H1 (cell line): ENCODE data around the gene PMS1. TPM values are rescaled to one million over a fixed set of nuclear protein-coding genes. Genes with fewer than 3 reads are reported as not detected.

Experiments
- CTCF ChIA-PET: fragments of 300-600 bp; sonication (Branson Sonifier 250); formaldehyde crosslinking; loops from one replicate; lab custom pipeline; 2021; ENCODE audit not compliant: partially characterized antibody; lab: Charles Lee
- POLR2A ChIA-PET: fragments of 300-600 bp; sonication (Branson Sonifier 250); formaldehyde crosslinking; loops from one replicate; lab custom pipeline; 2021; ENCODE audit warnings: inconsistent platforms; ENCODE audit not compliant: partially characterized antibody; lab: Charles Lee
- DNase-seq, 2 experiments: peaks; one replicate each; pipeline versions ENCODE4 v3.0.0 to v3.0.0-alpha.2; 2010 to 2022; ENCODE audit warnings: low spot score in 2 of 2, low read depth in 1 of 2, mixed read lengths in 1 of 2
- FAIRE-seq: peaks from 2 replicates; lab custom pipeline; 2011; peaks lifted over from hg19 to GRCh38; lab: Jason Lieb, UNC
- H2AFZ ChIP-seq: 2 replicates; pipeline ENCODE4 v1.8.1; 2012; ENCODE audit warnings: low read length, inconsistent platforms
- H2AK5ac ChIP-seq: 2 replicates; pipeline ENCODE4 v1.6.1; 2013; ENCODE audit warnings: low read depth, low read length
- H2BK120ac ChIP-seq: replicated peaks from 2 replicates; pipeline ENCODE3; 2013; ENCODE audit warnings: low read depth, low read length, inconsistent platforms
- H2BK12ac ChIP-seq: 2 replicates; pipeline ENCODE4 v1.6.1; 2013; ENCODE audit warnings: low read depth, low read length
- H2BK15ac ChIP-seq: 2 replicates; pipeline ENCODE4 v1.6.1; 2013; ENCODE audit warnings: low read length
- H2BK20ac ChIP-seq: 2 replicates; pipeline ENCODE4 v1.6.1; 2013; ENCODE audit warnings: low read length
- H2BK5ac ChIP-seq: 2 replicates; pipeline ENCODE4 v1.6.1; 2013; ENCODE audit warnings: low read depth, low read length
- H3K14ac ChIP-seq: 2 replicates; pipeline ENCODE4 v1.6.1; 2013; ENCODE audit warnings: inconsistent platforms; ENCODE audit not compliant: insufficient read length
- H3K18ac ChIP-seq: 2 replicates; pipeline ENCODE4 v1.6.1; 2013; ENCODE audit warnings: low read length; ENCODE audit errors: extremely low read depth
- H3K23ac ChIP-seq: 2 replicates; pipeline ENCODE4 v1.6.1; 2013; ENCODE audit warnings: inconsistent platforms; ENCODE audit not compliant: insufficient read length
- H3K23me2 ChIP-seq: 2 replicates; pipeline ENCODE4 v1.6.1; 2013; ENCODE audit warnings: low read depth, low read length
- H3K27ac ChIP-seq: 2 replicates; pipeline ENCODE4 v1.6.1; 2011; ENCODE audit warnings: low read depth, low read length, inconsistent platforms
- H3K27me3 ChIP-seq, 4 experiments: replicated peaks in 1 of 4; 1 replicate in 1 of 4; 2 replicates in 3 of 4; pipeline versions ENCODE4 v1.6.1 to v1.8.1; 2011 to 2013; ENCODE audit warnings: low read length in 3 of 4, mild to moderate bottlenecking in 3 of 4, inconsistent platforms in 2 of 4, mixed read lengths in 2 of 4, moderate library complexity in 1 of 4; ENCODE audit not compliant: control insufficient read depth in 3 of 4, insufficient read depth in 3 of 4; ENCODE audit errors: extremely low read depth in 1 of 4
- H3K36me3 ChIP-seq, 4 experiments: 2 replicates each; pipeline versions ENCODE4 v1.6.1 to v1.8.1; 2011 to 2013; ENCODE audit warnings: mild to moderate bottlenecking in 4 of 4, low read length in 3 of 4, moderate library complexity in 2 of 4, control low read depth in 1 of 4, inconsistent platforms in 1 of 4; ENCODE audit not compliant: insufficient read depth in 4 of 4, control insufficient read depth in 2 of 4
- H3K4ac ChIP-seq: replicated peaks from 2 replicates; pipeline ENCODE3; 2013; ENCODE audit warnings: low read length, low read depth, mixed read lengths, inconsistent platforms; ENCODE audit not compliant: insufficient read length
- H3K4me1 ChIP-seq, 4 experiments: replicated peaks in 1 of 4; 1 replicate in 1 of 4; 2 replicates in 3 of 4; pipeline versions ENCODE4 v1.6.1 to v1.8.1; 2011 to 2013; ENCODE audit warnings: low read length in 3 of 4, inconsistent platforms in 2 of 4, mixed read lengths in 1 of 4; ENCODE audit not compliant: insufficient read depth in 4 of 4, control insufficient read depth in 3 of 4
- H3K4me2 ChIP-seq, 2 experiments: 2 replicates each; pipeline versions ENCODE4 v1.6.1 to v1.8.1; 2011 to 2013; ENCODE audit warnings: low read depth in 2 of 2, low read length in 2 of 2, control low read depth in 1 of 2, inconsistent platforms in 1 of 2, mild to moderate bottlenecking in 1 of 2; ENCODE audit not compliant: insufficient read depth in 1 of 2
- H3K4me3 ChIP-seq, 4 experiments: fragments of 200-600, 300-600 bp in 1 of 4; sonication (generic), shearing (Covaris generic), sonication (Bioruptor Twin) in 1 of 4; 2 replicates each; pipeline versions ENCODE4 v1.5.1 to v1.8.1; 2011 to 2016; ENCODE audit warnings: low read length in 4 of 4, low read depth in 3 of 4, control low read depth in 2 of 4, inconsistent platforms in 2 of 4, mild to moderate bottlenecking in 2 of 4, mixed read lengths in 1 of 4, moderate library complexity in 1 of 4; ENCODE audit not compliant: insufficient read depth in 2 of 4; ENCODE audit errors: extremely low read depth in 1 of 4
- H3K56ac ChIP-seq: replicated peaks from 2 replicates; pipeline ENCODE3; 2013; ENCODE audit warnings: low read depth, mild to moderate bottlenecking, mixed read lengths, low read length, inconsistent platforms; ENCODE audit not compliant: insufficient read length
- H3K79me1 ChIP-seq: 2 replicates; pipeline ENCODE4 v1.6.1; 2013; ENCODE audit warnings: low read depth, low read length, control low read depth
- H3K79me2 ChIP-seq, 2 experiments: 2 replicates each; pipeline versions ENCODE4 v1.6.1 to v1.8.1; 2012 to 2013; ENCODE audit warnings: low read length in 2 of 2, mild to moderate bottlenecking in 2 of 2, inconsistent platforms in 1 of 2; ENCODE audit not compliant: insufficient read depth in 2 of 2, control insufficient read depth in 1 of 2
- H3K9ac ChIP-seq, 4 experiments: replicated peaks in 1 of 4; 1 replicate in 1 of 4; 2 replicates in 3 of 4; pipeline versions ENCODE4 v1.6.1 to v1.8.1; 2011 to 2013; ENCODE audit warnings: low read depth in 3 of 4, low read length in 3 of 4, control low read depth in 2 of 4, mild to moderate bottlenecking in 2 of 4, moderate library complexity in 2 of 4, inconsistent platforms in 1 of 4; ENCODE audit errors: extremely low read depth in 1 of 4
- H3K9me3 ChIP-seq, 2 experiments: 2 replicates each; pipeline versions ENCODE4 v1.6.1 to v1.8.1; 2012 to 2013; ENCODE audit warnings: mild to moderate bottlenecking in 2 of 2, moderate library complexity in 2 of 2, control low read depth in 1 of 2, inconsistent platforms in 1 of 2, low read depth in 1 of 2, low read length in 1 of 2, mixed read lengths in 1 of 2; ENCODE audit not compliant: insufficient read depth in 2 of 2
- H4K20me1 ChIP-seq, 2 experiments: replicated peaks in 1 of 2; 2 replicates each; pipeline versions ENCODE3 to v1.8.1; 2011 to 2013; ENCODE audit warnings: inconsistent platforms in 2 of 2, low read length in 2 of 2, mild to moderate bottlenecking in 1 of 2; ENCODE audit not compliant: insufficient read depth in 2 of 2, control insufficient read depth in 1 of 2
- H4K5ac ChIP-seq: 2 replicates; pipeline ENCODE4 v1.6.1; 2013; ENCODE audit warnings: low read length, low read depth, mixed read lengths, inconsistent platforms; ENCODE audit not compliant: insufficient read length
- H4K8ac ChIP-seq: 2 replicates; pipeline ENCODE4 v1.8.0; 2013; ENCODE audit warnings: mild to moderate bottlenecking, moderate library complexity, low read length, inconsistent platforms; ENCODE audit not compliant: insufficient read depth; ENCODE audit errors: extremely low read depth
- H4K91ac ChIP-seq: replicated peaks from 2 replicates; pipeline ENCODE3; 2013; ENCODE audit warnings: low read length, mixed read lengths, inconsistent platforms; ENCODE audit not compliant: insufficient read length
- CBX8 ChIP-seq: fragments of 300-800, 300-1000 bp; sonication (generic); IDR thresholded peaks from 2 replicates; pipeline ENCODE4 v1.7.1; 2016; ENCODE audit warnings: low read depth, low read length, borderline replicate concordance
- CREB1 ChIP-seq: IDR thresholded peaks from 2 replicates; pipeline ENCODE4 v1.6.1; 2012; ENCODE audit warnings: inconsistent platforms
- JUN ChIP-seq: IDR thresholded peaks from 2 replicates; pipeline ENCODE4 v1.6.1; 2011; ENCODE audit warnings: low read depth, mild to moderate bottlenecking, improper control_type of control experiment, low read length
- POLR2A ChIP-seq, 2 experiments: IDR thresholded peaks; 1 replicate in 1 of 2; 2 replicates in 1 of 2; pipeline ENCODE4 v1.6.1; 2011; ENCODE audit warnings: low read depth in 2 of 2, low read length in 2 of 2, mild to moderate bottlenecking in 2 of 2; ENCODE audit errors: control extremely low read depth in 1 of 2
- RFX5 ChIP-seq: IDR thresholded peaks from 2 replicates; pipeline ENCODE4 v1.6.1; 2011; ENCODE audit warnings: low read depth, low read length, improper control_type of control experiment, borderline replicate concordance
- SIX5 ChIP-seq: IDR thresholded peaks from 2 replicates; pipeline ENCODE4 v1.6.1; 2011; ENCODE audit warnings: mild to moderate bottlenecking, low read depth, low read length
- SP4 ChIP-seq: IDR thresholded peaks from 2 replicates; pipeline ENCODE4 v1.6.1; 2012; ENCODE audit warnings: low read length, inconsistent platforms
- TBP ChIP-seq: IDR thresholded peaks from 2 replicates; pipeline ENCODE4 v1.6.1; 2011; ENCODE audit warnings: low read depth, low read length, improper control_type of control experiment
- TCF12 ChIP-seq: IDR thresholded peaks from 2 replicates; pipeline ENCODE4 v1.6.1; 2011; ENCODE audit warnings: low read depth, mild to moderate bottlenecking, low read length
- TEAD4 ChIP-seq: IDR thresholded peaks from 2 replicates; pipeline ENCODE4 v1.6.1; 2012; ENCODE audit warnings: low read depth, low read length, inconsistent platforms, mixed read lengths
- YY1 ChIP-seq: IDR thresholded peaks from 2 replicates; pipeline ENCODE4 v1.6.1; 2011; ENCODE audit warnings: low read depth, mild to moderate bottlenecking, low read length
- WGBS, 2 experiments: shearing (Covaris generic) in 1 of 2; methylation state at CpG; one replicate each; pipeline versions ENCODE4 v1.1.6 to v1.1.7; 2013 to 2015; ENCODE audit warnings: low lambda C conversion rate in 2 of 2, mixed read lengths in 2 of 2, inconsistent platforms in 1 of 2, low coverage in 1 of 2, missing lambda C conversion rate in 1 of 2; ENCODE audit not compliant: insufficient replicate concordance in 2 of 2, insufficient coverage in 1 of 2, insufficient read length in 1 of 2; ENCODE audit errors: extremely low coverage in 1 of 2, missing lambda C conversion rate in 1 of 2; 5-methylcytosine and 5-hydroxymethylcytosine counted together
- polyA plus RNA-seq, 7 experiments: library from polyadenylated mRNA; depleted of rRNA in 3 of 7; stranded (reverse) in 5 of 7; unstranded in 2 of 7; fragments of >200 nt in 5 of 7; fragments of 200-250 nt in 2 of 7; gene quantifications; 1 replicate in 5 of 7; 2 replicates in 1 of 7; 4 replicates in 1 of 7; pipeline versions ENCODE4 v1.2.1 to v1.2.3, GENCODE V29; 2011 to 2013; ENCODE audit warnings: missing spikeins in 2 of 7, mixed read lengths in 2 of 7
- total RNA-seq: library from RNA; stranded (reverse); fragmentation: NEBNext Ultra II Directional; extraction: Animal tissue kit (Norgen Biotek cat#: 25700); gene quantifications from 2 replicates; pipeline ENCODE4 v1.2.1, GENCODE V29; 2021
- TF ChIP-seq, protein P1 (sequence below): IDR thresholded peaks from 2 replicates; pipeline ENCODE4 v1.6.1; 2012; ENCODE audit warnings: inconsistent platforms
- TF ChIP-seq, protein P2 (sequence below): IDR thresholded peaks from 2 replicates; pipeline ENCODE4 v1.6.1; 2012; ENCODE audit warnings: inconsistent platforms
- TF ChIP-seq, protein P3 (sequence below): IDR thresholded peaks from 2 replicates; pipeline ENCODE4 v1.6.1; 2012; ENCODE audit warnings: low read length, inconsistent platforms

Gene PMS1
- total and polyA plus RNA-seq, 2 of the 8 experiments (the other 6 are each of a cell fraction or from before 2014, with no cell fraction given) = 13.1 to 59.7 TPM

DNA sequence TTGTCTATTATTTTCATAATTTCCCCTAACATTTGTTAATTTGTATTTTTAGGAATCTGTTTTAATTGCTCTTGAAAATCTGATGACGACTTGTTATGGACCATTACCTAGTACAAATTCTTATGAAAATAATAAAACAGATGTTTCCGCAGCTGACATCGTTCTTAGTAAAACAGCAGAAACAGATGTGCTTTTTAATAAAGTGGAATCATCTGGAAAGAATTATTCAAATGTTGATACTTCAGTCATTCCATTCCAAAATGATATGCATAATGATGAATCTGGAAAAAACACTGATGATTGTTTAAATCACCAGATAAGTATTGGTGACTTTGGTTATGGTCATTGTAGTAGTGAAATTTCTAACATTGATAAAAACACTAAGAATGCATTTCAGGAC, 69.9 kb downstream of the PMS1 start:
- 89% methylated on average over 3 of the region's 3 CpGs; no CpG with 5 or more reads in 1 of the 2 experiments for WGBS, 2 experiments
- no peaks in the 10 kb centered on the region for H3K9me3 ChIP-seq
- no peak overlapping the region for H3K4ac ChIP-seq
- ChIA-PET CTCF (no interaction called here), POLR2A (no interaction called here)
- H2BK20ac ChIP-seq = no peak overlapping the region
- no peak for FAIRE-seq
- no peaks in the 10 kb centered on the region for H4K20me1 ChIP-seq
- no peak overlapping the region for H3K18ac ChIP-seq
- H2BK15ac ChIP-seq = no peak overlapping the region
- H3K27ac ChIP-seq = no peak overlapping the region
- no peak overlapping the region for H2AFZ ChIP-seq
- H3K9ac ChIP-seq = no peak overlapping the region
- no peaks in the 10 kb centered on the region for H3K79me1 ChIP-seq
- H3K4me2 ChIP-seq = no peak overlapping the region
- H2BK5ac ChIP-seq = no peak overlapping the region
- H3K36me3 ChIP-seq = peaks cover 0 to 16% (median 1%) of the 10 kb centered on the region in 4 experiments; a peak in 3 of 8 replicates
- H3K14ac ChIP-seq = no peak overlapping the region
- H4K5ac ChIP-seq = no peak overlapping the region
- peaks cover 0 to 7% (median 5%) of the 10 kb centered on the region in 4 experiments; a peak in 4 of 7 replicates for H3K4me1 ChIP-seq
- no peak overlapping the region for H3K4me3 ChIP-seq
- DNase-seq = no peak
- H3K79me2 ChIP-seq = no peaks in the 10 kb centered on the region; a peak in 1 of 4 replicates
- no peak overlapping the region for H4K91ac ChIP-seq
- no peak overlapping the region for H2AK5ac ChIP-seq
- H4K8ac ChIP-seq = no peak overlapping the region
- H2BK120ac ChIP-seq = no peak overlapping the region
- H2BK12ac ChIP-seq = no peak overlapping the region
- H3K56ac ChIP-seq = no peak overlapping the region
- H3K27me3 ChIP-seq = no peaks in the 10 kb centered on the region
- no peaks in the 10 kb centered on the region for H3K23me2 ChIP-seq
- H3K23ac ChIP-seq = no peak overlapping the region
- TF ChIP-seq TEAD4 (no peak), SIX5 (no peak), TBP (no peak), YY1 (no peak), SP4 (no peak), CREB1 (no peak), TCF12 (no peak), JUN (no peak), POLR2A (IDR thresholded peaks at IDR 0.05; ENCODE audit: control extremely low read depth in 1 of 2, low read depth in 2 of 2, low read length in 2 of 2) (no peak), CBX8 (no peak), RFX5 (no peak)
- TF ChIP-seq, protein P1, sequence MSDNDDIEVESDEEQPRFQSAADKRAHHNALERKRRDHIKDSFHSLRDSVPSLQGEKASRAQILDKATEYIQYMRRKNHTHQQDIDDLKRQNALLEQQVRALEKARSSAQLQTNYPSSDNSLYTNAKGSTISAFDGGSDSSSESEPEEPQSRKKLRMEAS = no peak
- TF ChIP-seq, protein P2, sequence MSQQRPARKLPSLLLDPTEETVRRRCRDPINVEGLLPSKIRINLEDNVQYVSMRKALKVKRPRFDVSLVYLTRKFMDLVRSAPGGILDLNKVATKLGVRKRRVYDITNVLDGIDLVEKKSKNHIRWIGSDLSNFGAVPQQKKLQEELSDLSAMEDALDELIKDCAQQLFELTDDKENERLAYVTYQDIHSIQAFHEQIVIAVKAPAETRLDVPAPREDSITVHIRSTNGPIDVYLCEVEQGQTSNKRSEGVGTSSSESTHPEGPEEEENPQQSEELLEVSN = no peak
- TF ChIP-seq, protein P3, sequence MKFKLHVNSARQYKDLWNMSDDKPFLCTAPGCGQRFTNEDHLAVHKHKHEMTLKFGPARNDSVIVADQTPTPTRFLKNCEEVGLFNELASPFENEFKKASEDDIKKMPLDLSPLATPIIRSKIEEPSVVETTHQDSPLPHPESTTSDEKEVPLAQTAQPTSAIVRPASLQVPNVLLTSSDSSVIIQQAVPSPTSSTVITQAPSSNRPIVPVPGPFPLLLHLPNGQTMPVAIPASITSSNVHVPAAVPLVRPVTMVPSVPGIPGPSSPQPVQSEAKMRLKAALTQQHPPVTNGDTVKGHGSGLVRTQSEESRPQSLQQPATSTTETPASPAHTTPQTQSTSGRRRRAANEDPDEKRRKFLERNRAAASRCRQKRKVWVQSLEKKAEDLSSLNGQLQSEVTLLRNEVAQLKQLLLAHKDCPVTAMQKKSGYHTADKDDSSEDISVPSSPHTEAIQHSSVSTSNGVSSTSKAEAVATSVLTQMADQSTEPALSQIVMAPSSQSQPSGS = no peak
